ENCODE measurements around the gene ATXN3L.
A peak's percentile ranks its signal among the peaks of the same experiment; 100 is the strongest.

ATXN3L gene

GRCh38 chrX:13345438-13345837 lies 25.6 kb upstream of the ATXN3L start:
- Histone ChIP-seq H3K4me1 (ENCODE audit: insufficient read depth, low read length, poor library complexity, severe bottlenecking) (no peaks in the 10 kb centered on the region), H3K9me3 (ENCODE audit: insufficient read depth, low read depth, low read length) (no peaks in the 10 kb centered on the region), H4K20me1 (ENCODE audit: insufficient read depth, low read length, poor library complexity, severe bottlenecking) (no peaks in the 10 kb centered on the region), H3K79me2 (ENCODE audit: insufficient read depth, low read length) (no peaks in the 10 kb centered on the region), H3F3A (ENCODE audit: low read depth) (no peaks in the 10 kb centered on the region), H3K36me3 (ENCODE audit: insufficient read depth, low read length) (no peaks in the 10 kb centered on the region), H3K27me3 (ENCODE audit: insufficient read depth, low read length, poor library complexity, severe bottlenecking) (no peaks in the 10 kb centered on the region), H3K9ac (ENCODE audit: low read depth, low read length, poor library complexity, severe bottlenecking) (no peak overlapping the region), H3K4me3 (ENCODE audit: low read length, poor library complexity, severe bottlenecking) (no peak overlapping the region), H3K9me2 (replicated peaks; ENCODE audit: low read depth, low read length) (no peaks in the 10 kb centered on the region), H3K4me2 (ENCODE audit: low read depth, low read length, poor library complexity, severe bottlenecking) (no peak overlapping the region), H2AFZ (ENCODE audit: low read length) (no peak overlapping the region)
- TF ChIP-seq CTCF (conservative IDR thresholded peaks at IDR 0.05; ENCODE audit: low read length): no peak
- no peak for TF ChIP-seq EZH2phosphoT487 (IDR thresholded peaks at IDR 0.05; ENCODE audit: borderline replicate concordance)

GRCh38 chrX:13345037-13345436 lies 25.2 kb upstream of the ATXN3L start:
- no peak overlapping the region for H2AFZ ChIP-seq (ENCODE audit: low read length)
- H4K20me1 ChIP-seq (ENCODE audit: insufficient read depth, low read length, poor library complexity, severe bottlenecking): no peaks in the 10 kb centered on the region
- H3K4me2 ChIP-seq (ENCODE audit: low read depth, low read length, poor library complexity, severe bottlenecking): no peak overlapping the region
- no peaks in the 10 kb centered on the region for H3K9me3 ChIP-seq (ENCODE audit: insufficient read depth, low read depth, low read length)
- no peaks in the 10 kb centered on the region for H3F3A ChIP-seq (ENCODE audit: low read depth)
- no peak overlapping the region for H3K4me3 ChIP-seq (ENCODE audit: low read length, poor library complexity, severe bottlenecking)
- H3K9me2 ChIP-seq (replicated peaks; ENCODE audit: low read depth, low read length): no peaks in the 10 kb centered on the region
- no peaks in the 10 kb centered on the region for H3K36me3 ChIP-seq (ENCODE audit: insufficient read depth, low read length)
- no peaks in the 10 kb centered on the region for H3K79me2 ChIP-seq (ENCODE audit: insufficient read depth, low read length)
- no peaks in the 10 kb centered on the region for H3K4me1 ChIP-seq (ENCODE audit: insufficient read depth, low read length, poor library complexity, severe bottlenecking)
- H3K27me3 ChIP-seq (ENCODE audit: insufficient read depth, low read length, poor library complexity, severe bottlenecking): no peaks in the 10 kb centered on the region
- no peak overlapping the region for H3K9ac ChIP-seq (ENCODE audit: low read depth, low read length, poor library complexity, severe bottlenecking)
- TF ChIP-seq CTCF (conservative IDR thresholded peaks at IDR 0.05; ENCODE audit: low read length): no peak
- no peak for TF ChIP-seq EZH2phosphoT487 (IDR thresholded peaks at IDR 0.05; ENCODE audit: borderline replicate concordance)

- Histone ChIP-seq H3K36me3 (ENCODE audit: insufficient read depth, low read length) (no peaks in the 10 kb centered on the region), H3K79me2 (ENCODE audit: insufficient read depth, low read length) (no peaks in the 10 kb centered on the region), H3K4me3 (ENCODE audit: low read length, poor library complexity, severe bottlenecking) (no peak overlapping the region), H3K9me3 (ENCODE audit: insufficient read depth, low read depth, low read length) (no peaks in the 10 kb centered on the region), H3K9me2 (replicated peaks; ENCODE audit: low read depth, low read length) (no peaks in the 10 kb centered on the region), H3F3A (ENCODE audit: low read depth) (no peaks in the 10 kb centered on the region), H3K9ac (ENCODE audit: low read depth, low read length, poor library complexity, severe bottlenecking) (no peak overlapping the region), H2AFZ (ENCODE audit: low read length) (no peak overlapping the region), H4K20me1 (ENCODE audit: insufficient read depth, low read length, poor library complexity, severe bottlenecking) (no peaks in the 10 kb centered on the region), H3K4me1 (ENCODE audit: insufficient read depth, low read length, poor library complexity, severe bottlenecking) (no peaks in the 10 kb centered on the region), H3K4me2 (ENCODE audit: low read depth, low read length, poor library complexity, severe bottlenecking) (no peak overlapping the region), H3K27me3 (ENCODE audit: insufficient read depth, low read length, poor library complexity, severe bottlenecking) (no peaks in the 10 kb centered on the region)
- TF ChIP-seq CTCF (conservative IDR thresholded peaks at IDR 0.05; ENCODE audit: low read length) (peak; percentile 31; the same call in 1 of the 2 replicates), EZH2phosphoT487 (IDR thresholded peaks at IDR 0.05; ENCODE audit: borderline replicate concordance) (no peak)
These were observed 21.7 kb upstream of the ATXN3L start for GRCh38 chrX:13341491-13342101.
